ENCODE measurements around the gene CTSC. TPM values are rescaled to one million over a fixed set of nuclear protein-coding genes. Genes with fewer than 3 reads are reported as not detected.

The CTSC gene
- total and polyA plus RNA-seq, 9 of the 15 experiments (the other 6 are each of a cell fraction or from before 2014, with no cell fraction given): 113 to 403 (median 187) TPM

GRCh38 chr11:88359541-88359940 lies 22.0 kb upstream of the CTSC start (continued):
- TF ChIP-seq SIN3B (IDR thresholded peaks at IDR 0.05; ENCODE audit: low read depth) (no peak), POLR2G (IDR thresholded peaks at IDR 0.05; ENCODE audit: low read depth, low read length) (no peak), ZNF407 (IDR thresholded peaks at IDR 0.05; ENCODE audit: low read depth) (no peak), CLOCK (CRISPR knock-in tag; IDR thresholded peaks at IDR 0.05; ENCODE audit: borderline replicate concordance) (no peak), NCOA4 (IDR thresholded peaks at IDR 0.05; ENCODE audit: partially characterized antibody) (no peak), ETV6 (IDR thresholded peaks at IDR 0.05; ENCODE audit: borderline replicate concordance in 1 of 2, low read depth in 2 of 2, low read length in 1 of 2) (no peak), ETV6 (CRISPR knock-in tag; IDR thresholded peaks at IDR 0.05; ENCODE audit: borderline replicate concordance) (no peak), CC2D1A (IDR thresholded peaks at IDR 0.05) (0 out of 2 replicates have a peak, but pooled peaks have one; percentile 49), HNRNPK (IDR thresholded peaks at IDR 0.05; ENCODE audit: low read depth, low read length, poor library complexity, severe bottlenecking) (no peak), SIN3A (IDR thresholded peaks at IDR 0.05; ENCODE audit: borderline replicate concordance in 2 of 2, control insufficient read depth in 1 of 2, low read depth in 2 of 2, low read length in 2 of 2) (no peak), TAF9B (IDR thresholded peaks at IDR 0.05; ENCODE audit: partially characterized antibody) (no peak), RAD51 (IDR thresholded peaks at IDR 0.05; ENCODE audit: borderline replicate concordance, low read depth) (no peak), XRCC3 (IDR thresholded peaks at IDR 0.05) (no peak), HBP1 (CRISPR knock-in tag; IDR thresholded peaks at IDR 0.05) (no peak), GTF2F1 (IDR thresholded peaks at IDR 0.05; ENCODE audit: low read depth, low read length) (no peak), HIVEP1 (CRISPR knock-in tag; IDR thresholded peaks at IDR 0.05) (no peak), ZC3H11A (IDR thresholded peaks at IDR 0.05; ENCODE audit: low read depth, low read length) (no peak)

All from K562 (cell line).